BJ (cell line): ENCODE data around the gene POLR1G. TPM values are rescaled to one million over a fixed set of nuclear protein-coding genes. Genes with fewer than 3 reads are reported as not detected.

Experiments
- CTCF ChIA-PET: fragments of 350-600 bp; formaldehyde crosslinking; extraction: SDS; loops from one replicate; lab custom pipeline; 2021; ENCODE audit warnings: antibody characterized with exemption, inconsistent platforms; lab: Yijun Ruan, JAX
- POLR2A ChIA-PET: fragments of 300-600 bp; sonication (Branson Sonifier 250); formaldehyde crosslinking; extraction: SDS; loops from one replicate; lab custom pipeline; 2021; ENCODE audit warnings: antibody characterized with exemption; lab: Charles Lee
- DNase-seq: peaks from one replicate; pipeline ENCODE4 v3.0.0-alpha.2; 2011; ENCODE audit warnings: low read depth
- H3K27me3 ChIP-seq: 2 replicates; pipeline ENCODE4 v1.6.0; 2011; ENCODE audit warnings: low read length; ENCODE audit not compliant: control insufficient read depth, insufficient read depth
- H3K36me3 ChIP-seq: 2 replicates; pipeline ENCODE4 v1.5.1; 2011; ENCODE audit warnings: low read length; ENCODE audit not compliant: control insufficient read depth, insufficient read depth
- H3K4me3 ChIP-seq: 2 replicates; pipeline ENCODE4 v1.5.1; 2011; ENCODE audit warnings: low read depth, mild to moderate bottlenecking, control low read depth, low read length
- CTCF ChIP-seq: IDR thresholded peaks from 2 replicates; pipeline ENCODE4 v1.5.1; 2011; ENCODE audit warnings: low read depth, mild to moderate bottlenecking, control low read depth, inconsistent platforms, low read length, moderate library complexity; ENCODE audit not compliant: insufficient read depth
- polyA plus RNA-seq: library from polyadenylated mRNA; depleted of rRNA; stranded (reverse); fragments of >200 nt; gene quantifications from 2 replicates; pipeline ENCODE4 v1.2.3, GENCODE V29; 2011

The POLR1G gene
- polyA plus RNA-seq, 1 experiment, result 3.0 TPM

GRCh38 chr19:45361608-45362007 lies 44.8 kb upstream of the POLR1G start:
- no peak for DNase-seq
- no peaks in the 10 kb centered on the region for H3K27me3 ChIP-seq
- no peak overlapping the region for H3K4me3 ChIP-seq
- POLR2A ChIA-PET, result no interaction called here
- no peak for TF ChIP-seq CTCF
- peaks cover 25% of the 10 kb centered on the region for H3K36me3 ChIP-seq
- CTCF ChIA-PET, result no interaction called here

GRCh38 chr19:45362291-45362690 lies 44.2 kb upstream of the POLR1G start:
- DNase-seq, result no peak
- H3K27me3 ChIP-seq, result no peaks in the 10 kb centered on the region
- no peak overlapping the region for H3K4me3 ChIP-seq
- ChIA-PET POLR2A (no interaction called here), CTCF (no interaction called here)
- peaks cover 22% of the 10 kb centered on the region for H3K36me3 ChIP-seq
- TF ChIP-seq CTCF, result no peak

GRCh38 chr19:45363861-45364459 lies 42.5 kb upstream of the POLR1G start:
- CTCF ChIA-PET, result no interaction called here
- Histone ChIP-seq H3K4me3 (no peak overlapping the region), H3K36me3 (peaks cover 19% of the 10 kb centered on the region), H3K27me3 (no peaks in the 10 kb centered on the region)
- POLR2A ChIA-PET, result no interaction called here
- DNase-seq, result no peak
- TF ChIP-seq CTCF, result no peak

- no peak for DNase-seq
- no peaks in the 10 kb centered on the region for H3K27me3 ChIP-seq
- CTCF ChIA-PET, result no interaction called here
- H3K4me3 ChIP-seq, result no peak overlapping the region
- H3K36me3 ChIP-seq, result peaks cover 17% of the 10 kb centered on the region
- POLR2A ChIA-PET, result no interaction called here
- TF ChIP-seq CTCF, result no peak
Observed at GRCh38 chr19:45364696-45365095, 41.7 kb upstream of the POLR1G start.

- POLR2A ChIA-PET, result no interaction called here
- Histone ChIP-seq H3K4me3 (no peak overlapping the region), H3K27me3 (no peaks in the 10 kb centered on the region), H3K36me3 (peaks cover 5% of the 10 kb centered on the region)
- no peak for TF ChIP-seq CTCF
- CTCF ChIA-PET, result interaction anchor here (1.1 to 1.3 kb wide), 3 partner anchors 11 to 111 kb away, joined by 3 to 4 read pairs (median 3); no protein-coding TSS in a partner anchor
- DNase-seq, result no peak
Observed at GRCh38 chr19:45368127-45368526, 38.3 kb upstream of the POLR1G start.
